ENCODE measurements around the gene TSEN15. TPM values are rescaled to one million over a fixed set of nuclear protein-coding genes. Genes with fewer than 3 reads are reported as not detected.

TSEN15 gene
- total RNA-seq, 1 experiment from 2014 or later = 71.4 TPM

DNA sequence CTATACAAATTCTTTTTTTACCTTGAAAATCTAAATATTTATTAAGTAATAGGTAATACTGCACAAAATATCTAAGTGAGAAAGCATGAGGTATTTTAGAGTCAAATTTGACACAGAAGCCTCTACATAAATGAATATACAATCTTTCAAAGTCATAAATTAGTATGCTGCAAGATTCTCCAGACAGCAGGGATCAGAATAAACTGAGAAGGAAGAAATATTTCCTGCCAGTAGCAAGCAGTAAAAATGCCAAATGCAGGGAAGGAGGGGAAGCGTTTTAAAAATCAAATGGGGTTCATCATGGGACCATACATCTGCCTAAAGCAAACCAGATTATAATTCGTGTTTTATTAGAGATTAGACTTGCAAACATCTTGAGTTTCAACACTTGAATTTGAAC, 32.9 kb upstream of the TSEN15 start:
- Mint-ChIP-seq H3K36me3 (ENCODE audit: insufficient read depth, unreplicated experiment) (no peaks in the 10 kb centered on the region), H3K27me3 (ENCODE audit: insufficient read depth, unreplicated experiment) (no peaks in the 10 kb centered on the region), H3K27ac (ENCODE audit: unreplicated experiment) (no peak overlapping the region), H3K9me3 (ENCODE audit: unreplicated experiment) (peaks cover 10% of the 10 kb centered on the region), H3K4me3 (ENCODE audit: unreplicated experiment) (no peak overlapping the region), H3K4me1 (ENCODE audit: low read depth, unreplicated experiment) (no peaks in the 10 kb centered on the region)
- Histone ChIP-seq H3K4me1 (no peaks in the 10 kb centered on the region), H3K4me3 (ENCODE audit: low read depth, low read length) (no peak overlapping the region), H3K36me3 (ENCODE audit: control insufficient read depth, insufficient read depth, low read length) (no peaks in the 10 kb centered on the region), H3K9me3 (no peaks in the 10 kb centered on the region), H3K27me3 (replicated peaks; ENCODE audit: control insufficient read depth, insufficient read depth, low read length) (no peaks in the 10 kb centered on the region)
- POLR2A ChIA-PET = no interaction called here
- BruUV-seq (replicated peaks) = no TSS peak
- no peak for DNase-seq
- TF ChIP-seq, protein P1, sequence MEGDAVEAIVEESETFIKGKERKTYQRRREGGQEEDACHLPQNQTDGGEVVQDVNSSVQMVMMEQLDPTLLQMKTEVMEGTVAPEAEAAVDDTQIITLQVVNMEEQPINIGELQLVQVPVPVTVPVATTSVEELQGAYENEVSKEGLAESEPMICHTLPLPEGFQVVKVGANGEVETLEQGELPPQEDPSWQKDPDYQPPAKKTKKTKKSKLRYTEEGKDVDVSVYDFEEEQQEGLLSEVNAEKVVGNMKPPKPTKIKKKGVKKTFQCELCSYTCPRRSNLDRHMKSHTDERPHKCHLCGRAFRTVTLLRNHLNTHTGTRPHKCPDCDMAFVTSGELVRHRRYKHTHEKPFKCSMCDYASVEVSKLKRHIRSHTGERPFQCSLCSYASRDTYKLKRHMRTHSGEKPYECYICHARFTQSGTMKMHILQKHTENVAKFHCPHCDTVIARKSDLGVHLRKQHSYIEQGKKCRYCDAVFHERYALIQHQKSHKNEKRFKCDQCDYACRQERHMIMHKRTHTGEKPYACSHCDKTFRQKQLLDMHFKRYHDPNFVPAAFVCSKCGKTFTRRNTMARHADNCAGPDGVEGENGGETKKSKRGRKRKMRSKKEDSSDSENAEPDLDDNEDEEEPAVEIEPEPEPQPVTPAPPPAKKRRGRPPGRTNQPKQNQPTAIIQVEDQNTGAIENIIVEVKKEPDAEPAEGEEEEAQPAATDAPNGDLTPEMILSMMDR (IDR thresholded peaks at IDR 0.05; ENCODE audit: insufficient read depth in 1 of 2, low read depth in 1 of 2, low read length in 1 of 2, severe bottlenecking in 1 of 2, unreplicated experiment in 1 of 2) = no peak
- intact Hi-C loops (cut with micrococcal nuclease; ENCODE audit: unreplicated experiment) = no loop called here
- CTCF ChIA-PET = no interaction called here

DNA sequence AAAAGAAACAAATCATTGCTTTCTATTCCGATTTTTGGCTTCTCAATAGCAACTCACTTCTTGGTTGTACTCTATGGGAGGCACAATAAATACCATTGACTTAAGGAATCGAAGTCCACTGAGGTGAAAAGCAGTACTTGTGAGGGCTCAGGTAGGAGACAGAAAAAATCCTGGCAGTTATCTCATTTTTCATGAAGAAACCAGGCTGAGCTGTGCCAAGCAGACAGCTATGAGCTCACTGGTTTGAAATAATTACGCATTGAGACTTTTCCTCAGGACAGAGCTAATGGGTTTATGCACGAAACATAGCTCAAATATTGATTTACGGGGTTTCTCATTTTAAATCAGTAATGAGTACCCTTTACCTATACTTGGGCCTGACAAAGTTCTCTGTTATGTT, 32.5 kb upstream of the TSEN15 start:
- H3K36me3 Mint-ChIP-seq (ENCODE audit: insufficient read depth, unreplicated experiment) = no peaks in the 10 kb centered on the region
- CTCF ChIA-PET = no interaction called here

DNA sequence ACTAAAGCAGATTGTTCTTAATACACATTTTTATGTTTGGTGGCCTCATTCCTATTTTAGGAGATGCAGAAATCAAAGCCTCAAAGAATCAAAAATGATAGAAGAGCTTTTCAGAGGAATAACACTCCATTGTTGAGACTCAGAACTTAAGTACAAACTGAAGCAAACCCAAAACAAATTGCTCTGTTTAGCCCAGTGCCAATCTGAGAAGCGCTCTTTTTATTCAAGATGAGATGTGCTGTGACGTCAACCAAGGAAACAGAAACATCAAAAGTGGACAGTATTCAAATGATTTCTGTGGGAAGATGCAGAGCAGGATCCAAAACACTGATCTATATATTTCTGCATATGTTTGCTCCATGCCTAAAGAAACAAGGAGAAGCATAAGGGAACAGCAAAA, 32.0 kb upstream of the TSEN15 start:
- Histone ChIP-seq H3K4me3 (ENCODE audit: low read depth, low read length) (no peak overlapping the region), H3K4me1 (0 out of 2 replicates have a peak, but pooled peaks cover 3% of the 10 kb centered on the region), H3K27me3 (replicated peaks; ENCODE audit: control insufficient read depth, insufficient read depth, low read length) (no peaks in the 10 kb centered on the region), H3K9me3 (no peaks in the 10 kb centered on the region), H3K36me3 (ENCODE audit: control insufficient read depth, insufficient read depth, low read length) (no peaks in the 10 kb centered on the region)
- Mint-ChIP-seq H3K4me3 (ENCODE audit: unreplicated experiment) (no peak overlapping the region), H3K9me3 (ENCODE audit: unreplicated experiment) (peaks cover 1% of the 10 kb centered on the region), H3K27ac (ENCODE audit: unreplicated experiment) (no peak overlapping the region), H3K4me1 (ENCODE audit: low read depth, unreplicated experiment) (no peaks in the 10 kb centered on the region), H3K36me3 (ENCODE audit: insufficient read depth, unreplicated experiment) (no peaks in the 10 kb centered on the region), H3K27me3 (ENCODE audit: insufficient read depth, unreplicated experiment) (no peaks in the 10 kb centered on the region)
- no TSS peak for BruUV-seq (replicated peaks)
- DNase-seq = no peak
- TF ChIP-seq, protein P1 (IDR thresholded peaks at IDR 0.05; ENCODE audit: insufficient read depth in 1 of 2, low read depth in 1 of 2, low read length in 1 of 2, severe bottlenecking in 1 of 2, unreplicated experiment in 1 of 2) = no peak
- CTCF ChIA-PET = no interaction called here
- POLR2A ChIA-PET = no interaction called here
- intact Hi-C loops (cut with micrococcal nuclease; ENCODE audit: unreplicated experiment) = no loop called here

More for the DNA sequence above, 32.5 kb upstream of the TSEN15 start:
- no TSS peak for BruUV-seq (replicated peaks)
- intact Hi-C loops (cut with micrococcal nuclease; ENCODE audit: unreplicated experiment) = no loop called here
- no peak for DNase-seq
- 0 out of 2 replicates have a peak, but pooled peaks cover 3% of the 10 kb centered on the region for H3K4me1 ChIP-seq
- H3K4me3 Mint-ChIP-seq (ENCODE audit: unreplicated experiment) = no peak overlapping the region
- POLR2A ChIA-PET = no interaction called here
- TF ChIP-seq, protein P1 (IDR thresholded peaks at IDR 0.05; ENCODE audit: insufficient read depth in 1 of 2, low read depth in 1 of 2, low read length in 1 of 2, severe bottlenecking in 1 of 2, unreplicated experiment in 1 of 2) = no peak
- no peak overlapping the region for H3K4me3 ChIP-seq (ENCODE audit: low read depth, low read length)
- H3K9me3 Mint-ChIP-seq (ENCODE audit: unreplicated experiment) = peaks cover 6% of the 10 kb centered on the region
- no peaks in the 10 kb centered on the region for H3K27me3 Mint-ChIP-seq (ENCODE audit: insufficient read depth, unreplicated experiment)
- no peaks in the 10 kb centered on the region for H3K9me3 ChIP-seq
- no peaks in the 10 kb centered on the region for H3K36me3 ChIP-seq (ENCODE audit: control insufficient read depth, insufficient read depth, low read length)
- no peaks in the 10 kb centered on the region for H3K4me1 Mint-ChIP-seq (ENCODE audit: low read depth, unreplicated experiment)
- H3K27me3 ChIP-seq (replicated peaks; ENCODE audit: control insufficient read depth, insufficient read depth, low read length) = no peaks in the 10 kb centered on the region
- no peak overlapping the region for H3K27ac Mint-ChIP-seq (ENCODE audit: unreplicated experiment)
